H1 (cell line): ENCODE data around the gene NADK. TPM values are rescaled to one million over a fixed set of nuclear protein-coding genes. Genes with fewer than 3 reads are reported as not detected.

ENCODE experiments used
- CTCF ChIA-PET: fragments of 300-600 bp; sonication (Branson Sonifier 250); formaldehyde crosslinking; loops from one replicate; lab custom pipeline; 2021; ENCODE audit not compliant: partially characterized antibody; lab: Charles Lee
- POLR2A ChIA-PET: fragments of 300-600 bp; sonication (Branson Sonifier 250); formaldehyde crosslinking; loops from one replicate; lab custom pipeline; 2021; ENCODE audit warnings: inconsistent platforms; ENCODE audit not compliant: partially characterized antibody; lab: Charles Lee
- DNase-seq, 2 experiments: peaks; one replicate each; pipeline versions ENCODE4 v3.0.0 to v3.0.0-alpha.2; 2010 to 2022; ENCODE audit warnings: low spot score in 2 of 2, low read depth in 1 of 2, mixed read lengths in 1 of 2
- FAIRE-seq: peaks from 2 replicates; lab custom pipeline; 2011; peaks lifted over from hg19 to GRCh38; lab: Jason Lieb, UNC
- H2AFZ ChIP-seq: 2 replicates; pipeline ENCODE4 v1.8.1; 2012; ENCODE audit warnings: low read length, inconsistent platforms
- H2AK5ac ChIP-seq: 2 replicates; pipeline ENCODE4 v1.6.1; 2013; ENCODE audit warnings: low read depth, low read length
- H2BK120ac ChIP-seq: replicated peaks from 2 replicates; pipeline ENCODE3; 2013; ENCODE audit warnings: low read depth, low read length, inconsistent platforms
- H2BK12ac ChIP-seq: 2 replicates; pipeline ENCODE4 v1.6.1; 2013; ENCODE audit warnings: low read depth, low read length
- H2BK15ac ChIP-seq: 2 replicates; pipeline ENCODE4 v1.6.1; 2013; ENCODE audit warnings: low read length
- H2BK20ac ChIP-seq: 2 replicates; pipeline ENCODE4 v1.6.1; 2013; ENCODE audit warnings: low read length
- H2BK5ac ChIP-seq: 2 replicates; pipeline ENCODE4 v1.6.1; 2013; ENCODE audit warnings: low read depth, low read length
- H3K14ac ChIP-seq: 2 replicates; pipeline ENCODE4 v1.6.1; 2013; ENCODE audit warnings: inconsistent platforms; ENCODE audit not compliant: insufficient read length
- H3K18ac ChIP-seq: 2 replicates; pipeline ENCODE4 v1.6.1; 2013; ENCODE audit warnings: low read length; ENCODE audit errors: extremely low read depth
- H3K23ac ChIP-seq: 2 replicates; pipeline ENCODE4 v1.6.1; 2013; ENCODE audit warnings: inconsistent platforms; ENCODE audit not compliant: insufficient read length
- H3K23me2 ChIP-seq: 2 replicates; pipeline ENCODE4 v1.6.1; 2013; ENCODE audit warnings: low read depth, low read length
- H3K27ac ChIP-seq: 2 replicates; pipeline ENCODE4 v1.6.1; 2011; ENCODE audit warnings: low read depth, low read length, inconsistent platforms
- H3K27me3 ChIP-seq, 4 experiments: replicated peaks in 1 of 4; 1 replicate in 1 of 4; 2 replicates in 3 of 4; pipeline versions ENCODE4 v1.6.1 to v1.8.1; 2011 to 2013; ENCODE audit warnings: low read length in 3 of 4, mild to moderate bottlenecking in 3 of 4, inconsistent platforms in 2 of 4, mixed read lengths in 2 of 4, moderate library complexity in 1 of 4; ENCODE audit not compliant: control insufficient read depth in 3 of 4, insufficient read depth in 3 of 4; ENCODE audit errors: extremely low read depth in 1 of 4
- H3K36me3 ChIP-seq, 4 experiments: 2 replicates each; pipeline versions ENCODE4 v1.6.1 to v1.8.1; 2011 to 2013; ENCODE audit warnings: mild to moderate bottlenecking in 4 of 4, low read length in 3 of 4, moderate library complexity in 2 of 4, control low read depth in 1 of 4, inconsistent platforms in 1 of 4; ENCODE audit not compliant: insufficient read depth in 4 of 4, control insufficient read depth in 2 of 4
- H3K4ac ChIP-seq: replicated peaks from 2 replicates; pipeline ENCODE3; 2013; ENCODE audit warnings: low read length, low read depth, mixed read lengths, inconsistent platforms; ENCODE audit not compliant: insufficient read length
- H3K4me1 ChIP-seq, 4 experiments: replicated peaks in 1 of 4; 1 replicate in 1 of 4; 2 replicates in 3 of 4; pipeline versions ENCODE4 v1.6.1 to v1.8.1; 2011 to 2013; ENCODE audit warnings: low read length in 3 of 4, inconsistent platforms in 2 of 4, mixed read lengths in 1 of 4; ENCODE audit not compliant: insufficient read depth in 4 of 4, control insufficient read depth in 3 of 4
- H3K4me2 ChIP-seq, 2 experiments: 2 replicates each; pipeline versions ENCODE4 v1.6.1 to v1.8.1; 2011 to 2013; ENCODE audit warnings: low read depth in 2 of 2, low read length in 2 of 2, control low read depth in 1 of 2, inconsistent platforms in 1 of 2, mild to moderate bottlenecking in 1 of 2; ENCODE audit not compliant: insufficient read depth in 1 of 2
- H3K4me3 ChIP-seq, 4 experiments: fragments of 200-600, 300-600 bp in 1 of 4; sonication (generic), shearing (Covaris generic), sonication (Bioruptor Twin) in 1 of 4; 2 replicates each; pipeline versions ENCODE4 v1.5.1 to v1.8.1; 2011 to 2016; ENCODE audit warnings: low read length in 4 of 4, low read depth in 3 of 4, control low read depth in 2 of 4, inconsistent platforms in 2 of 4, mild to moderate bottlenecking in 2 of 4, mixed read lengths in 1 of 4, moderate library complexity in 1 of 4; ENCODE audit not compliant: insufficient read depth in 2 of 4; ENCODE audit errors: extremely low read depth in 1 of 4
- H3K56ac ChIP-seq: replicated peaks from 2 replicates; pipeline ENCODE3; 2013; ENCODE audit warnings: low read depth, mild to moderate bottlenecking, mixed read lengths, low read length, inconsistent platforms; ENCODE audit not compliant: insufficient read length
- H3K79me1 ChIP-seq: 2 replicates; pipeline ENCODE4 v1.6.1; 2013; ENCODE audit warnings: low read depth, low read length, control low read depth
- H3K79me2 ChIP-seq, 2 experiments: 2 replicates each; pipeline versions ENCODE4 v1.6.1 to v1.8.1; 2012 to 2013; ENCODE audit warnings: low read length in 2 of 2, mild to moderate bottlenecking in 2 of 2, inconsistent platforms in 1 of 2; ENCODE audit not compliant: insufficient read depth in 2 of 2, control insufficient read depth in 1 of 2
- H3K9ac ChIP-seq, 4 experiments: replicated peaks in 1 of 4; 1 replicate in 1 of 4; 2 replicates in 3 of 4; pipeline versions ENCODE4 v1.6.1 to v1.8.1; 2011 to 2013; ENCODE audit warnings: low read depth in 3 of 4, low read length in 3 of 4, control low read depth in 2 of 4, mild to moderate bottlenecking in 2 of 4, moderate library complexity in 2 of 4, inconsistent platforms in 1 of 4; ENCODE audit errors: extremely low read depth in 1 of 4
- H3K9me3 ChIP-seq, 2 experiments: 2 replicates each; pipeline versions ENCODE4 v1.6.1 to v1.8.1; 2012 to 2013; ENCODE audit warnings: mild to moderate bottlenecking in 2 of 2, moderate library complexity in 2 of 2, control low read depth in 1 of 2, inconsistent platforms in 1 of 2, low read depth in 1 of 2, low read length in 1 of 2, mixed read lengths in 1 of 2; ENCODE audit not compliant: insufficient read depth in 2 of 2
- H4K20me1 ChIP-seq, 2 experiments: replicated peaks in 1 of 2; 2 replicates each; pipeline versions ENCODE3 to v1.8.1; 2011 to 2013; ENCODE audit warnings: inconsistent platforms in 2 of 2, low read length in 2 of 2, mild to moderate bottlenecking in 1 of 2; ENCODE audit not compliant: insufficient read depth in 2 of 2, control insufficient read depth in 1 of 2
- H4K5ac ChIP-seq: 2 replicates; pipeline ENCODE4 v1.6.1; 2013; ENCODE audit warnings: low read length, low read depth, mixed read lengths, inconsistent platforms; ENCODE audit not compliant: insufficient read length
- H4K8ac ChIP-seq: 2 replicates; pipeline ENCODE4 v1.8.0; 2013; ENCODE audit warnings: mild to moderate bottlenecking, moderate library complexity, low read length, inconsistent platforms; ENCODE audit not compliant: insufficient read depth; ENCODE audit errors: extremely low read depth
- H4K91ac ChIP-seq: replicated peaks from 2 replicates; pipeline ENCODE3; 2013; ENCODE audit warnings: low read length, mixed read lengths, inconsistent platforms; ENCODE audit not compliant: insufficient read length
- CEBPB ChIP-seq: IDR thresholded peaks from 2 replicates; pipeline ENCODE4 v1.6.1; 2012; ENCODE audit warnings: low read depth, low read length
- KDM1A ChIP-seq: fragments of 200-600, 300-600 bp; sonication (generic); IDR thresholded peaks from 2 replicates; pipeline ENCODE4 v1.7.1; 2016; ENCODE audit warnings: mild to moderate bottlenecking, low read length, borderline replicate concordance
- KDM5A ChIP-seq: fragments of 200-600 bp; IDR thresholded peaks from 2 replicates; pipeline ENCODE4 v1.7.1; 2012; ENCODE audit warnings: mild to moderate bottlenecking, low read length, inconsistent platforms, mixed read lengths
- PHF8 ChIP-seq: fragments of 200-600 bp; sonication (generic); conservative IDR thresholded peaks from 2 replicates; pipeline ENCODE4 v1.7.1; 2012; ENCODE audit warnings: low read depth, mild to moderate bottlenecking, inconsistent platforms, low read length, moderate library complexity
- RBBP5 ChIP-seq: IDR thresholded peaks from 2 replicates; pipeline ENCODE4 v1.7.1; 2012; ENCODE audit warnings: low read depth, mild to moderate bottlenecking, inconsistent platforms, low read length, moderate library complexity, borderline replicate concordance
- TBP ChIP-seq: IDR thresholded peaks from 2 replicates; pipeline ENCODE4 v1.6.1; 2011; ENCODE audit warnings: low read depth, low read length, improper control_type of control experiment
- TEAD4 ChIP-seq: IDR thresholded peaks from 2 replicates; pipeline ENCODE4 v1.6.1; 2012; ENCODE audit warnings: low read depth, low read length, inconsistent platforms, mixed read lengths
- WGBS, 2 experiments: shearing (Covaris generic) in 1 of 2; methylation state at CpG; one replicate each; pipeline versions ENCODE4 v1.1.6 to v1.1.7; 2013 to 2015; ENCODE audit warnings: low lambda C conversion rate in 2 of 2, mixed read lengths in 2 of 2, inconsistent platforms in 1 of 2, low coverage in 1 of 2, missing lambda C conversion rate in 1 of 2; ENCODE audit not compliant: insufficient replicate concordance in 2 of 2, insufficient coverage in 1 of 2, insufficient read length in 1 of 2; ENCODE audit errors: extremely low coverage in 1 of 2, missing lambda C conversion rate in 1 of 2; 5-methylcytosine and 5-hydroxymethylcytosine counted together
- polyA plus RNA-seq, 7 experiments: library from polyadenylated mRNA; depleted of rRNA in 3 of 7; stranded (reverse) in 5 of 7; unstranded in 2 of 7; fragments of >200 nt in 5 of 7; fragments of 200-250 nt in 2 of 7; gene quantifications; 1 replicate in 5 of 7; 2 replicates in 1 of 7; 4 replicates in 1 of 7; pipeline versions ENCODE4 v1.2.1 to v1.2.3, GENCODE V29; 2011 to 2013; ENCODE audit warnings: missing spikeins in 2 of 7, mixed read lengths in 2 of 7
- total RNA-seq: library from RNA; stranded (reverse); fragmentation: NEBNext Ultra II Directional; extraction: Animal tissue kit (Norgen Biotek cat#: 25700); gene quantifications from 2 replicates; pipeline ENCODE4 v1.2.1, GENCODE V29; 2021
- TF ChIP-seq, protein P1 (sequence below): IDR thresholded peaks from 2 replicates; pipeline ENCODE4 v1.6.1; 2011; ENCODE audit warnings: low read length, improper control_type of control experiment

The NADK gene
- total and polyA plus RNA-seq, 2 of the 8 experiments (the other 6 are each of a cell fraction or from before 2014, with no cell fraction given), result 78.0 to 89.7 TPM

DNA sequence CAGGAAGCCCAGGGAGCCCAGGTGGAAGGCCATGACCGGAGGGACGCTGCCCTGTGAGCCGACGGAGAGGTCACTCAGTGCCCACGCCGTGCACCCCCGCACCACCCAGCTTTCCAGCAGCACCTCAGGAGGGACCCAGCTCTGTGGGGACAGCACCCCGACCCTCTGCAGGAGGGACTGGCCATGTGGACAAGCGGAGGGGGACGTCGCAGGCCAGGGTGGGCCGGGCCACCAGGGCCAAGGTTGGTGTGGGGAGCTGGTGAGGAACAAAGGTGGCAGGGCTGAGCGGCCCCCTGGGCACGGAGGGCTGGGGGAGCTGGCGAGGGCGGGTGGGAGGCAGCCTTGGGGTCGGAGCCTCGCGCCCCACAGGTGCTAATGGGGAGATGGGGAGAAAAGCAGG lies 22.8 kb downstream of the NADK start:
- Histone ChIP-seq H3K27ac (no peak overlapping the region), H3K27me3 (no peaks in the 10 kb centered on the region), H4K8ac (no peak overlapping the region; the same call in 1 of the 2 replicates), H3K4me1 (no peaks in the 10 kb centered on the region), H3K79me1 (peaks cover 5% of the 10 kb centered on the region), H3K79me2 (peaks cover 5 to 13% of the 10 kb centered on the region in 2 experiments; a peak in 2 of 4 replicates), H3K4me2 (no peak overlapping the region), H3K14ac (no peak overlapping the region), H2BK120ac (no peak overlapping the region), H3K18ac (no peak overlapping the region), H2BK20ac (no peak overlapping the region), H2BK12ac (no peak overlapping the region), H2AFZ (no peak overlapping the region), H4K5ac (no peak overlapping the region), H3K4me3 (no peak overlapping the region), H2AK5ac (no peak overlapping the region), H3K9ac (no peak overlapping the region), H3K23ac (no peak overlapping the region), H3K4ac (no peak overlapping the region), H2BK5ac (no peak overlapping the region), H2BK15ac (no peak overlapping the region), H3K23me2 (no peaks in the 10 kb centered on the region), H3K36me3 (peaks cover 7 to 58% (median 39%) of the 10 kb centered on the region in 4 experiments), H3K56ac (no peak overlapping the region), H4K91ac (no peak overlapping the region), H4K20me1 (peaks cover 12 to 29% of the 10 kb centered on the region in 2 experiments), H3K9me3 (no peaks in the 10 kb centered on the region)
- TF ChIP-seq, protein P1, sequence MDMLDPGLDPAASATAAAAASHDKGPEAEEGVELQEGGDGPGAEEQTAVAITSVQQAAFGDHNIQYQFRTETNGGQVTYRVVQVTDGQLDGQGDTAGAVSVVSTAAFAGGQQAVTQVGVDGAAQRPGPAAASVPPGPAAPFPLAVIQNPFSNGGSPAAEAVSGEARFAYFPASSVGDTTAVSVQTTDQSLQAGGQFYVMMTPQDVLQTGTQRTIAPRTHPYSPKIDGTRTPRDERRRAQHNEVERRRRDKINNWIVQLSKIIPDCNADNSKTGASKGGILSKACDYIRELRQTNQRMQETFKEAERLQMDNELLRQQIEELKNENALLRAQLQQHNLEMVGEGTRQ, result no peak
- TF ChIP-seq PHF8 (no peak), TBP (no peak), RBBP5 (no peak), TEAD4 (no peak), CEBPB (no peak), KDM1A (no peak), KDM5A (no peak)
- ChIA-PET CTCF (interaction anchor here (0.8 to 1.1 kb wide), 3 partner anchors 40 to 188 kb away, joined by 3 read pairs; no protein-coding TSS in a partner anchor), POLR2A (interaction anchor here (1.5 kb wide), 2 partner anchors 22 to 25 kb away, joined by 4 read pairs; no protein-coding TSS in a partner anchor)
- no peak for FAIRE-seq
- WGBS, 2 experiments, result 91% methylated on average over 8 of the region's 19 CpGs; no CpG with 5 or more reads in 1 of the 2 experiments
- DNase-seq, result no peak
